HG03159 (cell line): Measurements from ENCODE around the gene MTMR12.
"Not testable (repeated sequence)": the region's sequence is repeated elsewhere in the genome, so short reads cannot be mapped to it uniquely, and the experiment has no call there.

Source experiments
- ATAC-seq: cut with Tn5 transposase; IDR thresholded peaks from one replicate; pipeline ENCODE4 v1.9.1; 2021; ENCODE audit warnings: mild to moderate bottlenecking, moderate library complexity; ENCODE audit not compliant: unreplicated experiment

MTMR12 gene

GRCh38 chr5:32326216-32326772, 13.6 kb upstream of the MTMR12 start:
- ATAC-seq: no peak

GRCh38 chr5:32325616-32326015, 12.9 kb upstream of the MTMR12 start:
- no peak for ATAC-seq

GRCh38 chr5:32325062-32325461, 12.3 kb upstream of the MTMR12 start:
- no peak for ATAC-seq

GRCh38 chr5:32323741-32324140, 11.0 kb upstream of the MTMR12 start:
- ATAC-seq: no peak

GRCh38 chr5:32322882-32323281, 10.1 kb upstream of the MTMR12 start:
- ATAC-seq: no peak

GRCh38 chr5:32321787-32322186, 9.0 kb upstream of the MTMR12 start:
- ATAC-seq: not testable (repeated sequence)

GRCh38 chr5:32320576-32320975, 7.8 kb upstream of the MTMR12 start:
- no peak for ATAC-seq

- ATAC-seq: no peak
Observed at GRCh38 chr5:32319926-32320543, 7.3 kb upstream of the MTMR12 start.

- ATAC-seq: no peak
Observed at GRCh38 chr5:32319392-32319791, 6.7 kb upstream of the MTMR12 start.

GRCh38 chr5:32317041-32317440, 4.3 kb upstream of the MTMR12 start:
- ATAC-seq: no peak

GRCh38 chr5:32315221-32316014, 2.7 kb upstream of the MTMR12 start:
- no peak for ATAC-seq

- no peak for ATAC-seq
Observed at GRCh38 chr5:32314658-32315057, 1.9 kb upstream of the MTMR12 start.

GRCh38 chr5:32314152-32314488, 1.4 kb upstream of the MTMR12 start:
- not testable (repeated sequence) for ATAC-seq

- ATAC-seq: peak; percentile 25
Observed at GRCh38 chr5:32312197-32312594, 543 bp downstream of the MTMR12 start.

- ATAC-seq: no peak
Observed at GRCh38 chr5:32311404-32312196, 1.1 kb downstream of the MTMR12 start.

GRCh38 chr5:32309761-32310160, 3.0 kb downstream of the MTMR12 start:
- no peak for ATAC-seq

GRCh38 chr5:32308946-32309345, 3.8 kb downstream of the MTMR12 start:
- no peak for ATAC-seq

GRCh38 chr5:32307769-32308194, 5.0 kb downstream of the MTMR12 start:
- no peak for ATAC-seq

GRCh38 chr5:32304622-32305021, 8.1 kb downstream of the MTMR12 start:
- no peak for ATAC-seq

- ATAC-seq: no peak
Observed at GRCh38 chr5:32303755-32304120, 9.0 kb downstream of the MTMR12 start.
